ENCODE measurements around the gene PPDPF.
"Not testable (repeated sequence)": the region's sequence is repeated elsewhere in the genome, so short reads cannot be mapped to it uniquely, and the experiment has no call there.

The PPDPF gene

DNA sequence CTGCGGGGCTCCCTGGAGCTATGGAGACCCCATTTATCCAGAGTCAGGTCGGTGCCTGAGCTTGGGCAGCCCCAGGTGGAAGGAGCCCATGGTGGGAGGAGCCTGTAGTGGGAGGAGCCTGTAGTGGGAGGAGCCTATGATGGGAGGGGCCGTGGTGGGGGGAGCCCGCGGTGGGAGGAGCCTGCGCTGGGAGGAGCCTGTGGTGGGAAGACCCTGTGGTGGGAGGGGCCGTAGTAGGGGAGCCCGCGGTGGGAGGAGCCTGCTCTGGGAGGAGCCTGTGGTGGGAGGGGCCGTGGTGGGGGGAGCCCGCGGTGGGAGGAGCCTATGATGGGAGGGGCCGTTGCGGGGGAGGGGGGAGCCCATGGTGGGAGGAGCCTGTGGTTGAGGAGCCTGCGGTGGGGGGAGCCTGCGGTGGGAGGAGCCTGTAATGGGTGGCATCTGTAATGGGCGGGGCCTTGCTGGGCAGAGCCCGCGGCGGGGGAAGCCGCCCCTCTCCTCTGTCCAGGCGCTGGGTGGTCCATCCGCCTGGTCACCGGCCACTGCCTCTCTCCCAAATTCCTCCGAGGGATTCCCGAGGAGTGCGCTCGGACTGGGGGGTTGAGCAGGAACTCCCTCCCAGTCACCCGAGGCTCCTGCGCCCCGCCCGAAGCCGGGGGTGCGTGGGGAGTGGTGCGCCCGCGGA lies 32.8 kb downstream of the PPDPF start:
- peak; percentile 90 for DNase-seq

DNA sequence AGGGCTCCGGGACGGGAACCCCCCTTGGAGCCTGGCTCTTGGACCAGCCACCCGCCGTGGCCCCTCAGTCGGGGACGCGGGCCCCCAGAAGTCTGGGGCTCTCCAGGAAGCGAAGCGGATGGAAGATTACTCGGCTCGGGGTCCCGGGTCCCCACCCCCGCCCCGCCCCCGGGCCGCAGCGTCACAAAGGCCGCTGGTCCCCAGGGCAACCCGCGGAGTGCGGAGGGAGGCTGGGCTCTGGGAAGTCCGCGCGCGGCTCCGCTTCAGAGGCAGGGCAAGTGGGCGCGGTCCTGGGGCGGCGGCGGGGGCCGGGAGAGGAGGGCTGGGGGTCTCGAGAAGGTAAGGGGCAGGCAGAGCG lies 33.3 kb downstream of the PPDPF start, which contains the start of gene FNDC11:
FNDC11 (plus strand) TSS at position 227 of the 358 bp plus-strand sequence. CDS start 1,505 bp downstream, outside the sequence.
- peak; percentile 55 for DNase-seq

DNA sequence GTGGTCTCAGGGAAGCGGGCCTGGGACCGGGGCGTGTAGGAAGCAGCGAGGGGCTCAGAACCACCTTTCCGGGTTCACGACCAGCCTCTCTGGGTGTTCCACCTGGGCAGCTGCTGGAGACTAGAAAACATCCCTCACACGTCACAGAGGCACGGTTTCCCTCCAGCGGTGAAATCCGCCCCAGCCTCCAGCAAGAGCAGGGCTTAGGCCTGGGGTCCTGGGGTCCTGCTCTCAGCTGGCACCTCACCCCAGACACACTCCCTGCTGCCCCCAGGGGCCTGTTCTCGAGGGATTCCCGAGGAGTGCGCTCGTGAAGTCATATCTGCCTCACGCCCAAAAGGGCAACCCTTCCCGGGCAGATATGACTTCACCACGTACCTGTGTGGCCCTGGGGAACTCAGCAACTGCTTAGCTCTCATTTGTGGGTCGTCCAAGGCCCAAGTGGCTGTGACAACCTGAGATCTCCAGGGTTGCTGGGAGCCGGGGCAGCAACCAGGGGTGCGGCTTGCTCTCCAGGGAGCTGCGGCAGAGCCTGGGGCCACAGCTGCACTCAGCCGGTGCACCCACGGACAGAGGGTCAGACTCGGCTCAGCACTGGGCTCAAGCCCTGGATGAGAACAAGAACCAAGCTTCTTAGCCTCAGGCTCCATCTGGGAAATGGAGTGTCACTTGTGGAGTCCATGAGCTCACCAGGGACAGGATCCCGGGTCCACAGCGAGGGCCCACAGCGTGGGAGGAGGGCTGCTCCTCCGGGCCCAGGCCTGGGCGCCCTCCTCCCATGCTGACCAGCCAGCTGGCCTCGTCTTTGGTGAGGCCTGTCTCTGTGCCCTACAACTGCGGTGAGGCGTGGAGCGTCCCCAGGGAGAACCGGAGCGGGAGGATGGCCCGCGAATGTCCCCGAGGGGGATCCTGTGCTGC lies 34.1 kb downstream of the PPDPF start:
- DNase-seq: no peak

DNA sequence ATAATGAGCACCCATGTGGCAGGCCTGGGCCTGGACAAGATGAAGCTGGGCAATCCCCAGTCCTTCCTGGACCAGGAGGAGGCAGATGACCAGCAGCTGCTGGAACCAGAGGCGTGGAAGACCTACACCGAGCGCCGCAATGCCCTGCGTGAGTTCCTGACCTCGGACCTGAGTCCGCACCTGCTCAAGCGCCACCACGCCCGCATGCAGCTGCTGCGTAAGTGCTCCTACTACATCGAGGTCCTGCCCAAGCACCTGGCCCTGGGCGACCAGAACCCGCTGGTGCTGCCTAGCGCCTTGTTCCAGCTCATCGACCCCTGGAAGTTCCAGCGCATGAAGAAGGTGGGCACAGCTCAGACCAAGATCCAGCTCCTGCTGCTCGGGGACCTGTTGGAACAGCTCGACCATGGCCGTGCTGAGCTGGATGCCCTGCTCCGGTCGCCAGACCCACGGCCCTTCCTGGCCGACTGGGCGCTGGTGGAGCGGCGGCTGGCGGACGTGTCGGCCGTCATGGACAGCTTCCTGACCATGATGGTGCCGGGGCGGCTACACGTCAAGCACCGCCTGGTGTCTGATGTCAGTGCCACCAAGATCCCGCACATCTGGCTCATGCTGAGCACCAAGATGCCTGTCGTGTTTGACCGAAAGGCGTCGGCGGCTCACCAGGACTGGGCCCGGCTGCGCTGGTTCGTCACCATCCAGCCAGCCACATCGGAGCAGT lies 35.3 kb downstream of the PPDPF start:
- no peak for DNase-seq

DNA sequence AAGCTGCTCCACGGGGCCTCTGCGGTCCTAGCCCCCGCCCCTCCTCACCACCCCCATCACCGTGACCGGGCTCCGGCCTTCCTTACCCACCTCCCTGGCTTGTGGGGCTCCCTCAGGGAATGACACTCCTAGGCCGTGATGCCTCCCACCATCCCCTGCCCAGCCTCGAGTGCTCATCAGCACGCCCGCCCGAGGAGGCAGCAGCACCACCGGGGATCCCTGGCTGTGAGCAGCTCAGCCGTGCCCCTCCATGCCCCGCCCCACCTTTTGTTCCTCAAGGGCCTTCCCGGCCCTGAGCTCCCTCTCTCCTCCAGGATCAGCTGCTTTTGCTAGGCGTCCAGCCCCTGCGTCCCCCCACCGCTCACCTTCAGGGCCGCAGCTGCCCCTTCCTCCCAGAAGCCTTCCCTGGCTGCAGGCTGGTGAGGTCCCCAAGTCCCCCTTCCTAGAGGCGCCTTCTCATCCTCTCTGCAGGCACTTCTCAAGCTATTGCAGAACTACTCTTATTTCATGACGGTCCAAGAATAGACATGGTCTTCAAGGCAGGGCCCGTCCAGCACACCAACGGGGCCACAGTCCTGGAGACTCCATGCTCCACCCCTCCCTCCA lies 36.4 kb downstream of the PPDPF start:
- peak; percentile 67 for DNase-seq

DNA sequence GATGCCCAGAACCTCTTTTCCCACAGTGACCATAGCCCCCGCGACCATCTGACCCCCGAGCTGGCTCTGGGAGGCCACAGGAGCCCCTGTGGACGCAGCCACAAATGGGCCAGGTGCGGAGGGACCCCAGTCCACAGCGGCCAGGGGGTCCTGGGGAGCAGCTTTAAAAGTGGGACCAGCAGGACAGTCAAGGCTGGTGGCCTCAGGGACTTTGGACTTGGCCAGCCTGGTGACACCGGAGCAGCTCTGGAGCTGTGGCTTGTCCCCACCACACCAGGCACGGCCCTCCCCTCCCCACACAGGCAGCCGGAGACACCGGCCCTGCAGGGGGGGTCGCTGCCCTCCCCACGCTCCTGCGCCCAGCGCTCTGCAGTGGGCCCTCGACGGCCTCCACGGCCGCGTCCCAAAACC lies 36.9 kb downstream of the PPDPF start:
- DNase-seq: no peak

DNA sequence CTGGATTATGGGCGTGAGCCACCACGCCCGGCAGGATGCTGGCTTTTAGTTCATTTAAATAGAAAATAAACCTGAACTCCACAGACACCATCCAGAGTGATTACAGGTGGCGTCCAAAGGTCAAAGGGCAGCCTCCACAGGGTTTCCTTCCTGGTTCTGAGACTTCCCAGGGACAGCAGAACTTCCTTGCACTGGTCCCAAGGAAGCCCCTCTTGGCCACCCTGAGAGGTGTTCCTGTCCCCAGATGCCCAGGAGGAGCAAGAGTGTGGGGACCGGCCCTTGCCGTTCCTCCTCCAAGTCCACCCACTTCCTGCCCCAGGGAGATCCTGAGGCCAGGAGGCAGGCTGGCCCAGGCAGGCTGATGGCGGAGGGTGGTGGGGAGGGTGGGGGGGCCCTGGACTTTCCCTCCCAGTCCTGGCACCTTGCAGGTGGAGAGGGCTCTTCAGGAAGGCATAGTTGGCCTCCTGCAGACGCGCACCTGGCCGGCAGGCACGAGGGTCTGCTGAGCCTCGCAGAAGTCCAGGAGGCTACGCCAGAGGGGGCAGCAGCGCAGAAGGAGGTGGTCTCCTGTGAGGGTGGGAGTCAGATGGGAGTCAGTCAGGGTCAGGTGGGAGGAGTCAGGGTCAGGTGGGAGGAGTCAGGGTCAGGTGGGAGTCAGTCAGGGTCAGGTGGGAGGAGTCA lies 38.4 kb downstream of the PPDPF start:
- DNase-seq: no peak

DNA sequence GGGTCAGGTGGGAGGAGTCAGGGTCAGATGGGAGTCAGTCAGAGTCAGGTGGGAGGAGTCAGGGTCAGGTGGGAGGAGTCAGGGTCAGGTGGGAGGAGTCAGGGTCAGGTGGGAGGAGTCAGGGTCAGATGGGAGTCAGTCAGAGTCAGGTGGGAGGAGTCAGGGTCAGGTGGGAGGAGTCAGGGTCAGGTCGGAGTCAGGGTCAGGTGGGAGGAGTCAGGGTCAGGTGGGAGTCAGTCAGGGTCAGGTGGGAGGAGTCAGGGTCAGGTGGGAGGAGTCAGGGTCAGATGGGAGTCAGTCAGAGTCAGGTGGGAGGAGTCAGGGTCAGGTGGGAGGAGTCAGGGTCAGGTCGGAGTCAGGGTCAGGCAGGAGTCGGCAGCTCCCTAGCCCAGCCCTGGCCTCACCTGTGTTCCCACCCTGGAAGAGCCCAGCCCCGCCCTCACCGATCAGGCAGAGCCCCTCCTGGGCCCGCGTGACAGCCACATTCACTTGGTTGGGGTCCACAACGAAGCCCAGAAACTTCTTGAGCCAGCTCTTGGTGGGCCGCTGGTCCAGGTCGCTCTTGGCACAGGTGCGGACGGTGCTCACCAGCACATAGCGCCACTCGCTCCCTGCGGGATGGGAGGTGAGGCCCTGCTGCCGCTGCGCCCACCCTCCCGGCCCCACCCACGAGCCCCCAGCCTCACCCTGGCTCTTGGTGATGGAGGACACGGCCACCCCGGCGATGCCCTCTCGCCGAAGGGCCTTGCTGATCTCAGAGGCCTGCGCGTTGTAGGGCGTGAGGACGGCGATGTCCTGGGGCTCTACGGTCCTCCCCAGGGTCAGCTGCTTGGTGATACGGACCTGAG lies 39.1 kb downstream of the PPDPF start:
- not testable (repeated sequence) for DNase-seq

DNA sequence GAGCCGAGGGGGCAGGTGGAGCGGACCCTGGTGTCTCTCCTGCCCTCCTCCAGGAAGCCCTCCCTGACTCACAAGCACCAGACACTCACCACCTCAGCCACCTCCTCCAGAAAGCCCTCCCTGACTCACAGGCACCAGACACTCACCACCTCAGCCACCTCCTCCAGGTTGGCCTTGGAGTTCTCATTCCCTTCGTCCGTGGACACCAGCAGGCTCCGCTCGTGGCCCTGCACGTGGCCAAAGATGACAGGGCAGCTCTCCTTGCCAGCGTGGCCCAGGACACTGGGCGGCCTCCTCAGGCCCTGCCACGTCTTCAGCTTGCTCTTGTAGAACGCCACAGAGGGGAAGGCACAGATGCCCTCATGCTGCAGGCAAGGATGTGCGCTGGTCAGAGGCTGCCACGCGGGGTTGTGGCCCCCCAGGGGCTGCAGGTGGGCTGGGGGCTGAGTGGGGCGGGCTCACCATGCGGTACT lies 39.8 kb downstream of the PPDPF start:
- DNase-seq: no peak

- DNase-seq: no peak
Observed at GRCh38 chr20:63560856-63561609, 40.5 kb downstream of the PPDPF start.

- DNase-seq: no peak
Observed at GRCh38 chr20:63561624-63562396, 41.2 kb downstream of the PPDPF start.

DNA sequence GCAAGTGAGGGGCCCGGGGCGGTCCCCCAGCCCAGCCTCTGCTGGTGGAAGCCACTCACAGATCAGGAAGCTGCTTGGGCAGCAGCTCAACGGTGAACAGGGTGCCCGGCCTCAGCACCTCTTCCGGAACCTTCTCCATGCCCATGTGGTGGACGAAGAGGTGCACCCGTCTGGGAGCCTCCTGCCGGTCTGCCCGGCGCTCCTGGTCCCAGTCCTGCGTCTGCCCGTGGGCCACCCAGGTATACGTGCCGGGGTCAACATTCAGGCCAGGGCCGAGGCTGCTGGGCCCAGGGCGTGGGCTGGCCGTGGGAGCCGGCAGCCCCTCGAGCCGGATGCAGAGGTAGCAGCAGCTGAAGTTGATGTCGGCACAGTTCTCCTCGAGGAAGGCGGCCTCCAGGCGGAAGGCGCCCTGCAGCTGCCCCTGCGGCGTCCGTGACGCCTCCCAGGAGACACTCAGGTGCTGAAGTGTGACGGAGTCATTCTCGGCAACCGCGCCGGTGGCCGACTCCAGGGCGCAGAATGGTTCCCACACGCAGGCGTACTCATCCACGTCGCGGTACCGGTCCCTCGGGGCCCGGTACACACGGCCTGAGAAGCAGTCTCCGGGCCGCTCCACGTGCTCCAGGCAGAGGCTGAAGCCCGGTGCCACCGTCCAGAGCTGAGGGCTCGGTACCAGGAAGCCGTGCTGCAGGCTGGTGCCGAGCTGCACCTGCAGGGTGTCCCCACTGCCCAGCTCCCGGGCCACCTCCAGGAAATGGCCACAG lies 42.1 kb downstream of the PPDPF start:
- DNase-seq: no peak

DNA sequence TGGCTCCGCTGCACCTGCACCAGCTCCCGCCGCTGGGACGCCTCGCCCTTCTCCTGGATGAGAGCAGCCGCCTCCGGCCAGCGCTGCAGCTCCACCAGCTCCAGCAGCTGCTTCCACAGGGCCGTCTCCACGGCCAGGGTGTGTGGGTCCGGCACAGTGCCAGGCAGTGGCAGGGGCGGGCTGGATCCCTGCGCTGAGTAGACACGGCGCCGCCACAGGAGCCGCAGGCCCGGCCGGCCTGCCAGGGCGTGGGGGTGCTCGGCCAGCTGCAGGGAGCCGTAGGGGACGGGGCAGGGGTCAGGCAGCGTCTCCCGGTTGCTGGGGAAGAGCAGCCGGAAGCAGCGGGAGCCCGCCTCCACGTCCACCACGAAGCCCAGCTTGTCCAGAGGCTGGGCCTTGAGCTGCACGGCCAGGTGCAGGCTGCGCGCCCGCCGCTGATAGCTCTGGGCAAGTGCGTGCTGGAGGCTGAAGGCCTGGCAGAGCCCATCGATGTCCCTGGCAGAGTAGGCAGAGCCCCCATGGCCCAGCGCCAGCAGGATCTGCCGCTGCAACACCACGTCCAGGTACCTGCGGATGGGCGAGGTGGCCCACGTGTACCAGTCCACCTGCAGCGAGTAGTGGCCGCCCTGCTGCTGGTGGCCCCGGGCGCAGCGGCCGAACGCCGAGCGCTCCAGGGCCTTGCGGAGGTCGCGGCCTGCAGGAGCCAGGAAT lies 42.8 kb downstream of the PPDPF start:
- DNase-seq: no peak

GRCh38 chr20:63564036-63564810 lies 43.7 kb downstream of the PPDPF start:
- no peak for DNase-seq

GRCh38 chr20:63565021-63565698 lies 44.6 kb downstream of the PPDPF start:
- DNase-seq: no peak

DNA sequence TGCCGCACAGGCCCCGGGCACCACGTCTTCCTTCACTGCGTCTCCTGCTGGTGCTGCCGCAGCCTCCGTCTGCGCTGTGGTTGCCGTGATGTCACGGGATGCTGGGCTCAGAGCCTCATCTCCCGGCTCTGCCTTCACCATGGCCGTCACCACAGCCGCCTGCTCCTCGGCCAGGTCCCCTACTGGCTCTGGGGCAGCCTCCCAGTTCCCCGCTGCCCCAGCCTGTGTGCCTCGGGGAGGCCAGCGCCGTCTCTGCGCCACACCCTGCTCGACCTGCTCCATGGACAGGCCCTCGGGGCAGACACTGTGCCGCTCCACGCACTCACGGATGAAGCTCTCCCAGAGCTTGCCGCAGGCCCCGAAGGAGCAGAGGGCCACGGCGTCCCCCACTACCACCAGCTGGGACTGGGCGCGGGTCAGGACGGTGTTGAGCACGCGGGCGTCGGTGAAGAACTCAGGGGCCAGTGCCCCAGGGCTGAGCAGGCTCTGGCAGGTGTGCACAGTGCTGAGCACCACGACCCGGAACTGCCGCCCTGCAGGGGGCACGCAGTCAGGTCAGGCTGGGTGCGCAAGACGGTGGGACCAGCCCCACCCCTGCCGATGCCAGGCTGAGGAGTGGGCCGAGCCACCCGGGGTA lies 45.3 kb downstream of the PPDPF start:
- DNase-seq: no peak

Data from NCI-H345 (cell line).